Peyer's patch (tissue), 4 donors: ENCODE results near the gene FGF19.

Experiments used
- POLR2A ChIP-seq, 2 donors: fragments of 450-650 bp; IDR thresholded peaks; one replicate each; pipeline ENCODE4 v1.5.1; 2017; ENCODE audit warnings: antibody characterized with exemption in 2 of 2, mild to moderate bottlenecking in 2 of 2, moderate library complexity in 2 of 2
- TF ChIP-seq, protein P1 (sequence below), 6 experiments: fragments of 450-650 bp in 4 of 6; fragments of 200-600 bp in 2 of 6; sonication (generic) in 1 of 6; IDR thresholded peaks; one replicate each; pipeline ENCODE4 v1.5.1; 2017 to 2019; ENCODE audit warnings: antibody characterized with exemption in 6 of 6, mild to moderate bottlenecking in 3 of 6, moderate library complexity in 1 of 6

DNA sequence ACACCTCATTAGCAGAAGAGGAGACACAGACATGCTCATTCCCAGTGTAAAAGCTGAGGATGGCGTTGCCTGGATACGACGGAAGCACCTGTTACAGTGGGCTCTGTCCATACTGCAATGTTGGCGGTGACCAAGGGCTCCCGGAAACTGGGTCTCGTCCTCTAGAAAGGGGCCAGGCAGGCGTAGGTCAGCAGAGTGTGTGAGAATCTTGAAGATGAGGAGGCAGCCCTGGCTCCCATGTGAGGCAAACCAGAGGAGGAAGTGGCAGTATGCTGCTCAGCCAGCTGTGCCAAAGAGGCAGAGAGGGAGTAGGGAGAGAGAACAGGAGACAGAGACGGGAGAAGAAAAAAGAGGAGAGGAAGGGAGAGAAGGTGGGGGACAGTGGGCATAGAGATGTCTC lies 38.9 kb downstream of the FGF19 start:
- TF ChIP-seq POLR2A (IDR thresholded peaks at IDR 0.05) = no peak
- TF ChIP-seq, protein P1, sequence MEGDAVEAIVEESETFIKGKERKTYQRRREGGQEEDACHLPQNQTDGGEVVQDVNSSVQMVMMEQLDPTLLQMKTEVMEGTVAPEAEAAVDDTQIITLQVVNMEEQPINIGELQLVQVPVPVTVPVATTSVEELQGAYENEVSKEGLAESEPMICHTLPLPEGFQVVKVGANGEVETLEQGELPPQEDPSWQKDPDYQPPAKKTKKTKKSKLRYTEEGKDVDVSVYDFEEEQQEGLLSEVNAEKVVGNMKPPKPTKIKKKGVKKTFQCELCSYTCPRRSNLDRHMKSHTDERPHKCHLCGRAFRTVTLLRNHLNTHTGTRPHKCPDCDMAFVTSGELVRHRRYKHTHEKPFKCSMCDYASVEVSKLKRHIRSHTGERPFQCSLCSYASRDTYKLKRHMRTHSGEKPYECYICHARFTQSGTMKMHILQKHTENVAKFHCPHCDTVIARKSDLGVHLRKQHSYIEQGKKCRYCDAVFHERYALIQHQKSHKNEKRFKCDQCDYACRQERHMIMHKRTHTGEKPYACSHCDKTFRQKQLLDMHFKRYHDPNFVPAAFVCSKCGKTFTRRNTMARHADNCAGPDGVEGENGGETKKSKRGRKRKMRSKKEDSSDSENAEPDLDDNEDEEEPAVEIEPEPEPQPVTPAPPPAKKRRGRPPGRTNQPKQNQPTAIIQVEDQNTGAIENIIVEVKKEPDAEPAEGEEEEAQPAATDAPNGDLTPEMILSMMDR (IDR thresholded peaks at IDR 0.05) = no peak
